NCI-H69 (cell line): ENCODE data around the gene ADCY1.
"Not testable (repeated sequence)": the region's sequence is repeated elsewhere in the genome, so short reads cannot be mapped to it uniquely, and the experiment has no call there.

ENCODE experiments used
- DNase-seq: peaks from one replicate; lab custom pipeline; 2025; lab: John Stamatoyannopoulos, UW

ADCY1 gene

DNA sequence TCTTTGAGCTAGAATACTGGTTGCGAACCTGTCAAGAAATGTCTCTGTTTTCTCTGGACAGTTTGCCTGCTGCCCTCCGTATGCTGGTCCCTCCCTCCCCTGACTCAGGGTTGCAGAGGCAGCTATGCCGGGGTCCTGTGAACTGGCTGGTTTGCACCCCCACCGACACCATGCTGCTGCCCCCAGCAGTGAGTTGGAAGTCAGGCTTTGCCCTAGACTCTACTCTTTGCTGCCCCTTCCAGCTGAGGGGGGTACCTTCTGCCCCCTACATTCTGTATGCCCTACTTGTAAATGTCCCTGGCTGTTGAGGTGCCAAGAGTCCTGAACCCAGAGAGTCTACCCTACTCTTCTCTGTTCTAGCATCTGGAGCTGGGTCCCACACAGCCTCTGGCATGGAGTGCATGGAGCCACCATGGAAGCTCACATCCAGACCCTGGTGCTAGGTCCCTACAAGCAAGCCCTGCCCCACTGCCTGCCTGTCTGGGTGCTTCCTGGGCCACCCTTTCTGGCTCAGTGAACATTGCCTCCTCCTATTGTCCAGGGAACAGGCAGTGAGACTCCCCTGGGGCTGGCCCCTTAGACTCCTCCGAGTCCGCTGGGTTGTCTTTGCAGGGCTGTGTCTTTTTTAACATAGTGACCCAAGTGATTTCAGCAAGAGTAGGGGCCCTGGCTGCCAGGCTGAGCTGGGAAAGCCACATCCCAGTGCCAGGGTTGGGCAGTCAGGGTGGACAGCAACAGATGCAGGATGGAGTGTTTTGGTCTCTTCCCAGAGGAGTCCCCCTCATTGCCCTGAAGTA lies 138.9 kb downstream of the ADCY1 start:
- no peak for DNase-seq

DNA sequence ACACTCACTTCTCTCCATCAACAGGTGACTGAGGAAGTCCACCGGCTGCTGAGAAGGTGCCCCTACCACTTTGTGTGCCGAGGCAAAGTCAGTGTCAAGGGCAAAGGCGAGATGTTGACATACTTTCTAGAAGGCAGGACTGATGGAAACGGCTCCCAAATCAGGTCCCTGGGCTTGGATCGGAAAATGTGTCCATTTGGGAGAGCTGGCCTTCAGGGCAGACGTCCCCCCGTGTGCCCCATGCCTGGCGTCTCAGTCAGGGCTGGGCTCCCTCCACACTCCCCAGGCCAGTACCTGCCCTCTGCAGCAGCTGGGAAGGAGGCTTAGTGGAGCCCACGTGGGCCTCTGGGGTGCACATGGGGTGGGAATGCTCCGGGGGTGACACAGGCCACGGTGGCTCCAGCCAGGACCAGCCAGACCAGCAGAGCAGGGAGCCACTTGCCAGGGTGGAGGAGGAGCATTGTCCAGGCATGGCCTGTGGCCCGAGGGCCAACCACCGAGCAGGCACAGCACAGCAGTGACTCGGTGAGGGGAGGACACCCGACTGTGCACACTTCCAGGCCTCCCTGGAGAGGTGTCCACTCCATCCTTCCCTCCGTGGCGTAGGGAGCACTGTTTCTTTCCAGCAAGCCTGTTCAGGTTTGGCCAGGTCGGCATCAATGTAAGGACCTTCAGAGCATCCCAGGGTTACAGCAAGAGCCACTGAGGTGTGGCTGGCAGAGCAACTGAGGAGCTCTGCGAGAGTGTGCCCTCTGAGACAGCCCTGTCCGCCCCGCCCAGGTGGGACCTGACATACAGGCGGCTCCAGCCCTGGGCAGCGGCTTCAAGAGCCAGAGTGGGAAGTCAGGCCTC lies 139.7 kb downstream of the ADCY1 start:
- no peak for DNase-seq

DNA sequence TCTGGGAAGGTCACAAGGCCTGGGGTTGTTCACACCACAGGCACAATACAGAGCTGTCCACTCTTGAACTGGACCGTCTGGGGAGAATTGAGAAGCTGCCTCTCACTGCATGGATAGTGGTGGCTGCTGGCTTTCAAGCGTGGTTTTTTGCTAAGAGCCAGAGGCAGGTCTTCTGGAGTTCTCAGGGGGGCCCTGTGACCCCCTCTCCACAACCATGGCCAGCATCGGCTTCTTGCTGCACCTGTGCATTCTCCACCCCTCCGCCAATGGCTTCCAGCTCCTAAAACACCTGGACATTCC lies 140.3 kb downstream of the ADCY1 start:
- DNase-seq = no peak

DNA sequence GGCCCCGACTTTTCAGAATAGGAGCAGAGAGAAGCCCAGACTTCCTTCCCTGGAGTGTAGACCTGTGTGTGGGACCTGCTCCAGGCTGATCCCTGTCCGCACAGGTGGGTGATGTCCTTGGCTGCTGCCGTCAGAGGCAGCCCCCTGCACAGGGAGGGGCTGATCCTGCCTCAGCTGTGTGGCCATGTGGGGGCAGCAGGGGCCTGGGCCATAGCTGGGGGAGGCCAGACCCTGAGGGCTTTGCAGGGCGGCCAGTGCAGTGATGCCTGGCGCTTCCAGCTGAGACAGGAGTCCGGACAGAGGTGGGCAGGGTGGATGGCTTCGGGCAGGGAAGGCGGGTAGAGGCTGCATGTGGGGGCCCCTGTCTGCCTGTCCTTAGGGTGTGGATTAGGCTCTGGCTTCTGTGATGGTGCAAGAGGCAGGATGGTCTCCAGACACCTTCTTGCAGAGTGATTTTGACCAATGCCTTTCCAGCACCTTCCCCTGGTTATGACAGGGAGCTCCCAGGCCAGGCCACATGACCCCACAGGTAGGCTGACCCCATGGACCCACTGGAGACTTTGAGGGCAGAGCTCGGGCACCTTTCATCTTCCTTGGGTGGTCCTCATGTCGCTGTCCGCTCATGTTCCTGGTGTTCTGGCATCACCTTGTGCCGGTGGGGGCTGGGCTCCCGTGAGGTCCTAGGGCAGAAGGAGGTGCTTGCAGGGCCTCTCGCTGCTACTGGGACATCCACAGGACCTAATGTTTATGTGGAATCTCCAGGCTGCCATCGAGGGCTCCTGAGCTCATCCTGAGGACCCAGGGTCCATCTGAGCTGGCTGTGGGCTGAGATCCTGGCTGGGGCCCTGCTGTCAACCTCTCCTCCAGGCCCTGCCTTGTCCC lies 141.5 kb downstream of the ADCY1 start:
- DNase-seq = no peak

DNA sequence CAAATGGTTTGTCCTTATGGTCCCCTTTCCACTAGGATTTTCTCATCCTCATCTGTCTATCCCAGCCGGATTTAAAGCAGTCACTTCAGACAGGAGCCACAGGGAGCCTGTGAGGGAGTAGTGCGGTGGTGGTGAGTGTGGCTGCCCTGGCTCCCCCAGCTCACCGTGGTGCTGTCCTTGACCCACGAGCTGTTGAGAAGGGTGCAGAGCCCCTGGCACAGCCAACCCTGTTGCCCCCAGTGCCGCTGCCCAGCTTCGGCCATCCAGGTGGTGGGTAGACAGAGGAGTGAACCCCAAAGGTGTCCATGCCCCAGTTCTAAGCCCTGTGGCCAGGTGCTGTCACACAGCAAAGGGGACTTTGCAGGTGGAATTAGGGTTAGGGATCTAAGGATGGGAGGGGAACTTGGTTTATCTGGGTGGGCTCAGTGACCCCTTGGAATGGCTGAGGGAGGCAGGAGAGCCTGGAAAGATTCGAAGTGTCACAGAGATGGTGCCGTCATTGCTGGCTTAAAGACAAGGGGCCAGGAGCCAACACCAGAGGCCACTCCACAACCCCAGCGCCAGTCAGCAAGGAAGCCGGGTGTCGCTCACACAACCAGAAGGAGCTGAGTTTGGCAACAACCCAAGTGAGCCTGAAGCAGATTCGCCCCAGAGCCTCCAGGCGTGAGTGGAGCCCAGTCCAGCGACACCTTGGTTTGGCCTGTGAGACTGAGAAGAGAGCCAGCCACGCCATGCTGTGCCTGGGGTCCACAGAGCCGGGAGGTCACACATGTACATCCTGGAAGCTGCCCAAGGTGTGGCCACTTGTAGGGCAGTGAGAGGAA lies 142.4 kb downstream of the ADCY1 start:
- no peak for DNase-seq

DNA sequence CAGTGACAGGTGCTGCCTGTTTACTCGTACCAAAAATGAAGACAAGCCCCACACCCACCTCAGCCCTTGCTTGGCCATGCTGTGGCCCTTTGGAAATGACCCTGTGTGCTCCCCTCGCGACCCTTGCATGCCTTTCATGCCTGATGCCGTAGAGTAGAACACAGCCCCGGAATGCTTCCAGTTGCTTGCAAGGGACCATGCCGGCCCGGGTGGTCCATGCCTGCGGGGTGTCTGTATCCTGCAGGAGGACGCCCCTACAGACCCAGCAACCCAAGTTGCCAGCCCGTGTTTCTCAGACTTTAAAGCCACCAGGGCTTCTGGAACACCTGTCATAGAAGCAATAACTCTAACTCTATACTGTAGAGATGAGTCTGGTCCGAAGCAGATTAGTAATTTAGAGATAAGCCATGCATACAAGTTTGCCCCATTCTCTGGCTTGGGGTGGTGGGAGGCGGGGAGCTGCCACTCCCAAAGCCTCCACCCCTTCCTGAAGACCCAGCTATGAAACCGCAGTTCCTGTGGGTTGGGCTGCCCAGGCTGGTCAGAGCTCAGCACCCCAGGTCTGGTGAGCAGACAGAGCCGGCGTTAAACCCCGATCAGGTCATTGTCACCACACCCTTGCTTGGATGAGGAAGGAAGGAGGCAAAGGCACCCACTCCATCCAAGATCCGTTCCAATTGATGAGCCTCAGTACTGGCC lies 143.5 kb downstream of the ADCY1 start:
- DNase-seq = no peak

DNA sequence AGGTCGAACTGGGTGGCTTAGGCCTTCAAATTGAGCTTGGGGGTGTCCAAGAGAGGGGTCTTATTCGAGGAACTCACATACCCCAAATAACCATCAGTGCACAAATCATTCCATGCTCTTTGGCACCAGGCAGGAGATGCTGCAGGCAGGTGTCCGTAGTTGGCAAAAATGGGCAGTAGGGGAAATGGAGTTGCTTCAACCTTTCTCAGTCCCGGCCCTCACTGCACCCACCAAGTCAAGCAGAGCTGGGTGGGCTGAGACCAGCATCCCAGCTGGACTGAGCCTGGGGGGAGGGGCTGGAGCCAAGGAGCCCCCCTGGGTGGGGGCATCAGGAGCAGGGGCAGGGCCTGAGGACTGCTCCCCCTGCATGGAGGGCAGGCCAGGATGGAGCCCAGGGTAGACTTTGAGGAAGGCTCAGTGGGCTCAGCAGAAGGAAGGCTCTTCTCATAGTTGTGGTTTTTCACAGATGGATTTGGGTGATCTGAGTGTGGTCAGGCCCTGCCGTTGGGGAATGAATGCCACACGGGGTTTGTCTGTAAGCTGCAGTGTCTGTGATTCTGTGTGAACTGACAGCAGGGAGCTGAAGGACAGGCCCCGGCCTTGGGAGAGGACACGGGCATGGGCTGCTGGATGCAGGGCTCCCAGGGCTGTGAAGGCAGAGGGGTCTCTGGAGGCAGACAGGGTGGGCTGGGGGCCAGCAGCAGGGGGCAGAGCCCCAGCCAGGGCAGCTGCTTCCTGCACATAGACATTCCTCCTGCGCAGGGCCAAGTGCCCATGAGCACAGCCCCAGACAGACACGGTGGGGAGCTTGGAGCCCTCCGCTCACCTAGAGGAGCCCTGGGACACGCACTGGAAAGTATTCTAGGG lies 144.5 kb downstream of the ADCY1 start:
- no peak for DNase-seq

DNA sequence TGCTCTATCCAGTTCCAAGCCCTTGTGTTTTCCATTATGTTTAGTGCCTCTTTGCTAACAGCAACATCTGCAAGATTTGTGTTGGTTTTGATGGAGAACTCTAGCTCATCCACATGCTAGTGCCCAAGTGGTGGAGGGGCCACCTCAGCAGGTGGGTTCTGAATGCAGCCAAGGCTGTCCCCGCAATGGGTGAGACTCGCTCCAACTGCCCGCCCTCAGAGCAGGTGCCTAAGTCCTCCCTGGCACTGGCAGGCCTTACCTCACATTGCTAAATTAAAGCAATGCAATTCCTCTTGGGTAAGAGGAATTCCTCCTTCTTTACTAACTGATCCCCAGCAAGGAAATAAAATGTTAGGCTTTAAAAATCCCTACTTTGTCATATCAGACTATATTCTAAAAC lies 146.8 kb downstream of the ADCY1 start:
- no peak for DNase-seq

DNA sequence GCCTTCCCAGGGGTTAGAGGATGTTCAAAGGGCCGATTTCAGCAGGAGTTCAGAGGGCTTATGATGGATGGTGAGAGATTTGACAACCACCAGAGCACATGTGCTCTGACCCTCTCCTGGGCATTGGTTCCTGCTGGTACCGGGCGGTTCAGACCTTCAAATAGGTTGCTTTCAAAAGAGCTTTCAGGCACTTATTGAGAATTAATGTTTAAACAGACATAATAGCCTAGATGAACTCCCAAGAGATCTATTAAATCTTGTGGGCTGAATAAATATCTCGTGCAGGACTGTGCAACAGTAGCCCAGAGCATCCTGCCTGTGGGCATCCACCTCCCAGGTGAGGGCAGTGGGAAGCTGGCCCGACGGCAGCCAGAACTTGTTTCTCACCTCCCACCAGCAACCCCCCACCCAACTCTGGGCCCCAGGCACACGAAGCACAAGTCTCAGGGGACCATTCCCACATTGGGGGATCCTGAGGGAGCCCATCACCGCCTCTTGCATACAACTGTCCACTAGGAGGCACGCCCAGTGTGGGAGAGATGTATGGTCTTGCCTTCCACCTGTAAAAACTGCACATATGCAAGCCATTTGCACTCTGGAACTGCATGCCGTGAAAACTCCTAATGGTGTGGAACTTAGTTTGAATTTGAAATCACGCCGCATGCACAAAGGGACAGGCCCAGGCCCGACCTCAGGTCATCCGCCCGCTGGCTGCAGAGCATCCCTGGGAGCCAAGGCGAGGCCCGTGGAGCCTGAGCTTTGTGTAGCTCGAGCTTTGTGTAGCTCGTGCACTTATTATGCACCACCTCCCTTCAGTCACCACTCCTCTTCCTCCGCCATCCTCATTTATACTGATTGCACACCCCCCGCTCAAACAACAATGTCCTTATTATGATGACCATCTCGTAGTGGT lies 147.8 kb downstream of the ADCY1 start:
- peak; percentile 88 for DNase-seq

DNA sequence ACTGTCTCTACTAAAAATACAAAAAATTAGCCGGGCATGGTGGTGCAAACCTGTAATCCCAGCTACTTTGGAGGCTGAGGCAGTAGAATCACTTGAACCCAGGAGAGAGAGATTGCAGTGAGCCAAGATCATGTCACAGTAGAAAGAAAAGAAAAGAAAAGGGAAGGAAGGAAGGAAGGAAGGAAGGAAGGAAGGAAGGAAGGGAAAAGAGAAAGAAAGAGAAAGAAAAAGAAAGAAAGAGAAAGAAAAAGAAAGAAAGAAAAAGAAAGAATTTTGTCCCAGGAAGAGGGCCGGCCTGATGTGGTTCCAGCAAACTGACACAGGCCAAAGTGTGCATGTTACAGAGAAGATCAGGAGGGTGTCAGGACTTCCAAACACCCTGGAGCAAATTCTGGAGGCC lies 151.1 kb downstream of the ADCY1 start:
- not testable (repeated sequence) for DNase-seq

DNA sequence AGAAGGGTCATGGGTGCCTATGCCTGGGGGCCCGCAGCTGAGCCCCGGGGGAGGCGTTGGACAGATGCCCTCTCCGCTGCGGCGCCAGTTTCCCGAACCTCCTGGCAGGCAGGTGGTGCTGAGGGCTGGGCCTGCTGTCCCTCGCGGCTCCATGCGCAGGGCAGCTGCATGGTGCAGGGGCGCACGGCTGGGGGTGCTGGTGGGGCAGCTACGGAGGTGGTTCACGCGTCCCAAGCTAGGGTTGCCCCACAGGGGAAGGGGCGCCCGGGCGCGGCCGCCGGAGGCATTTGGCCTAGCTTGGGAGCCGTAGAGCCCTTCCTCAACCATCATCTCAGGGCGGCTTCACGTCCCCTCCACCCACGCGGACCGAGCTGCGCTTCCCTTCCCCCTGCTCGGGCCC lies 152.7 kb downstream of the ADCY1 start:
- DNase-seq = no peak

DNA sequence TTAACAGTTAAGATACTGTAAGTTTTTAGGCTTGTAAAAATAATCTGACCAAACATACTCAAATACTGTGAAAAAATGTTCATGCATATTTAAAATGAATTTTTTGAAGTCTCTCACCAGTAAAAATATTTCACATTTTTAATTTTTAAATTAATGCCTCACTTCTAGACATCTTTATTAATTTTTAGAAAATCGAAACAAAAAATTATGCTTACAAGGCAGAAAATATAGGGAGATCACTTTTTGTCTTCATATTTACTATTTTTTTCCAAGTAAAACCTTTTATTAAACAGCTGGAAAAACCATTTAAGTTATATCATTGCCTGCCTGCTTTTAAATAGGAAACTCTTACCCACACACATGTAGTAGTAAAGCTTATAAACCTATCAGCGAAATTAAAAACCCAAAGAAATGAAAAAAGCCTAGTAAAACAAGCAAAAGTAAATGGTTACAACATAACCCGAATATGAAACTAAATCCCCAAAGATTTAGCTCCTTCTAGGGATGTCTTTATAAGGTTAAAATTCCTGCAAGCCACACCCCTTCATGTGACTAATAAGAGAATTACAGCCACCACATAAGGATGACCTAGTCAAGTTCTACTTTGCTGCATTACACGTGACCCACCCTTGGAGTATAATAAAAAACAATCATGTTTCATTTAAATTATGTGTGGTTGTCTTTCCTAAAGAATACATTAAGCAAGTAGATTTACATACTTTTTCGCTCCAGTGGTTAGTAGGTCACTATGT lies 157.7 kb downstream of the ADCY1 start:
- not testable (repeated sequence) for DNase-seq

DNA sequence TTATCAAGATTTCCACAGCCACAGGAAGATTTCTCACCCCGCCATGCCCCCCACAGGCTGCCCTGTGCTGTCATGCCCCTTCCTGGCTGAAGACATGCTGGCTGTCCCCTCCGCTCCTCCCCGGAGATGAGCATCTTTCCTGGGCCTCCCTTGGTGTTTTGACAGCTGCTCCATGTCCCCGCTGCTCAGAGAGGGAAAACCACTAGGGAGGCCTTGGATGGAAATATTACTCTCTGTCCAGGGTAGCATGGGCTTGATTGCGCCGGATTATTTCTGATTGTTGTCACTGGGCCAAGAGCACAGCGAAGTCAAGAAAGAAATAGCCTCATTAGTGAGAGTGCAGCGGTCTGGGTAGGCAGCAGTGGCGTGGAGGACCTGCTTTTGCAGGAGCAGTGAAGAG lies 164.8 kb downstream of the ADCY1 start:
- DNase-seq = not testable (repeated sequence)

DNA sequence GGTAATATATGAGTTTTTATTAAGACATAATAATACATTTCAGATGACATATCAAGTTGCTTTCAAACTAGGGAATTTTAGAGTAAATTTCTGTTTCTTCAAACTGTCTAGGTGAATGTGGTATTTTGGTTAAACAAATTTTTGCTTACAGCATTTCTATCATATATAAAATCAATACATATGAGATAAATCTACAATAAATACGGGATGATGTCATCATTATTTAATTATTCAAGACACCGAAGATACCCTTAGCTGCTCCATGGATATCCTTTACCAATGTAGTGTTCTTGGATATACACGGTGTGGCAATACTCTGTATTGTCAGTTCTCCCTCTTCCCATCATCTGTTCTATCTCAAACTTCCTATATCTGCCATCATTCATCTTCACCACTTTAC lies 166.4 kb downstream of the ADCY1 start:
- DNase-seq = not testable (repeated sequence)

DNA sequence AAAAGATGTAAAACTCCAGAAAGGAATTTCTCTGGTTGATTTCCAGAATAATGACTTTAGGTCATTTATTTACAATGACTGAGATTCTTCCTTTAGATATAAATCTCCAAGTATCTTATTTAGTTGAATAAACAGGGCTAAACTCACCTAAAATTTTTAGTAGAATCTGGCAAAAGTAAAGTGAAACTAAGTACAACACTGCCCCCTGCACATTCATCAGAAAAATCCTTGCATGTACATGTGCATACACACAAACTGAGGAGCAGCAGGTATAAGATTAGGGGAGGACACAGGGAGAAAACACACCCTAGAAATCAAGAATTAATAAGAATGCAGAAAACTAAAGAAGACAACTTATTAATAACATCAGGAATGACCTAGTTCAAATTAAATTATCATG lies 174.8 kb downstream of the ADCY1 start:
- peak; percentile 3 for DNase-seq

DNA sequence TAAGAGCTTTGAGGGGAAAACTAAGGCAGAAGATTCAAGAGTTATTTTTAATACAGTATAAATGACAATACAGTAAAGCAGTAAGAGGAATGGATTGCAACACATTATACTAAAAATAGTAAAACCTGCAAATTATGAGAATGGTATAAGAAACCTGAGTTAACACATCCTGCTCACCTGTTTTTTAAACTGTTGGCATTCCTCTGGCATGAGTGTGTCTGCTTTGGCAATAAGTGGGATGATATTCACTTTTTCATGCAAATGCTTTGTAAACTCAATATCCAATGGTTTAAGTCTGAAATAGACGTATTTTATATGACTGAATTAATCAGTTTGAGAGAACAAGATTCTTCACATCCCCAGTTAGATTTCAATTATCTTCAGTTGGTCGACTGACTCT lies 177.2 kb downstream of the ADCY1 start:
- DNase-seq = not testable (repeated sequence)

DNA sequence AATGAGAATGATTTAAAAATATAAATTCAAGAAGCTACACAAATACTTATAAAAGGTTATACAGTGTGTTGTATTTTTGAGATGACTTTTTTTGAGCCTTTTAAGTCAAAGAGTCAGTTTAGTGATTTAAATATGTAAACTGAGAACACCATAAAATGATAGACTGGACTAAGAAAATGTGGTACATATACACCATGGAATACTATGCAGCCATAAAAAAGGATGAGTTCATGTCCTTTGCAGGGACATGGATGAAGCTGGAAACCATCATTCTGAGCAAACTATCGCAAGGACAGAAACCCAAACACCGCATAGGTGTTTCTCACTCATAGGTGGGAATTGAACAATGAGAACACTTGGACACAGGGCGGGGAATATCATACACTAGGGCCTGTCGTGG lies 182.2 kb downstream of the ADCY1 start:
- not testable (repeated sequence) for DNase-seq

DNA sequence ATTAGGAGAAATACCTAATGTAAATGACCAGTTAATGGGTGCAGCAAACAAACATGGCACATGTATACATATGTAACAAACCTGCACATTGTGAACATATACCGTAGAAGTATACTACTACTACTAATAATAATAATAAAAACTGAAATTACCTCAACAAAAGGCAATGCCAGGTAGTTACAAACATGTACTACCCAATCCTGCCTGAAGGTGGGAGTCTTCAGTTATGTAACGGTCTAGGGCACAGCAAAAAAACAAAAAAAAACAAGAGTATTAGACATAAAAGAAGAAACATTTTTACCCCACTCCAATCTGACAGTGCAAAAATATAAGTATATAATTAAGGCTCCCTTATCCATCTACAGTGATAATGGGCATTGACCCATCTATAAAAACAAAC lies 182.6 kb downstream of the ADCY1 start:
- DNase-seq = not testable (repeated sequence)
